Measurements from ENCODE around the gene PRR33.
"Not testable (repeated sequence)": the region's sequence is repeated elsewhere in the genome, so short reads cannot be mapped to it uniquely, and the experiment has no call there.

Gene PRR33

DNA sequence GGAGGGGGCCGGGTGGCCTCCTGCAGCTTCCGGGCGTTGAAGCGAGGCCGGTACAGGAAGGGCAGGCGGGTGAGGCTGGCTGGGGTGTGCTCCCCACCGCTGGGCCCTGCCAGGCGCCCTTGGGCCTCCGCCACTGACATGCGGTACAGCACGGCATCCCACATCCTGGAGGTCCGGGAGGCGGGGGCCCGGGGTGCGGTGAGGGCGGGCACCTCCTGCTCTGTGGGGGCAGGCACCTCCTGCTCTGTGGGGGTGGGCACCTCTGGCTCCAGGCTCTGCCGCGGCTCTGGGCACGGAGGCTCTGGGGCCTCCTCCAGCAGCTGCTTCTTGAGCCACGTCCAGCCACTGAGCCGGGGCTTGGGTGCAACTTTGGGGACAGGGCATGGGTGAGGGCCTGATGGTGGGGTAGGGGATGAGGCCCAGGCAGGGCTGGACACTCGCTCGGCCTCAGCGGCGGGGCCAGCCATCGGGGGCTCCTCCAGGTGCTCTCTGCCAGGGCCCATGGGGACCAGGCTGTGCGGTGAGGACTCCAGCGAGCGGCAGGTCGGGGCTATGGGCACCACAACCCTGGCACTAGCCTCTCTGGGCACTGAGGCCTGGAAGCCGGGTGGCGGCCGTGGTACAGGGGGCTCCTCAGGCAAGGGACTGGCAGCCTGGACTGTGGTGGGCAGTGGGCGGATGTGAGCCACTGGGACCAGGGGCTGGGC is 2.3 kb downstream of the PRR33 start:
- peak; percentile 40 to 55 for DNase-seq (ENCODE audit: low read depth in 2 of 2)

DNA sequence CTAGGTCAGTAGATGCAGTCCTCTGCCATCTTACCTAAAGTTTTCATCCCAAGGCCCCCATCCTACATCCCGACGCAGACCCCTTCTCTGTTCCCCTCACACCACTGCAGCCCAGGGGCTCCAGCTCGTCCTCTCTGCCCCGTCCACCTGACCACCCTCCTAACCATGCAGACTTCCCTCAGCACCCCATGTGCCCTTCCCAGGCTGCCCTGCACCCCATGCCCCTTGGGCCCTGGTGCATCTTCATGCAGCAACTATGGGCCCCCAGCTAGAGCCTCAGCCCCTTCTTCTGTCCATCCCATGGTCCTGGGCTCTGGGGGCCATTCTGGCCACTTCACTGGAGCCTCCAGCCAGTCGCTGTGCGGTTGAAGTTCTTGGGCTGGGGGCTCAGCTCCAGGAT is 2.9 kb downstream of the PRR33 start:
- DNase-seq (ENCODE audit: low read depth in 2 of 2), result no peak

DNA sequence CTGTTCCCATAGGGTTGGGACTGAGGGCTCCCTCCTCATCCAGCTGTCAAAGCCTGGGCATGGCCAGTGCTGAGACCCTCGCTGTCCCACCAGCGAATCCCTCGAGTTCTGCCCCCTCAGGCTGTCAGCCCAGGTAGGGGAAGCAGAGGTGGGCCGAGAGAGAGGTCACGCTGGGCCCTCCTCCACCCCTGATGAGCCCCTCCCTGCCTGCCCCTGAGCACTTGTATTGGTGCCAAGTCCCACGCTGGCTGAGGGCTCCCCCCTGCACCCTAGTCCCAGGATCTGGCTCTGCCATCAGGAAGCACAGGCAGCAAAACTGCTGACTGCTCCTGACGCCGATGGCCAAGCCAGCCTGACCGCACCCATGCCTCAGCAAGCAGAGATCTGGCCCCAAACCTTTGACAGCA is 3.3 kb downstream of the PRR33 start:
- no peak for DNase-seq (ENCODE audit: low read depth in 2 of 2)

DNA sequence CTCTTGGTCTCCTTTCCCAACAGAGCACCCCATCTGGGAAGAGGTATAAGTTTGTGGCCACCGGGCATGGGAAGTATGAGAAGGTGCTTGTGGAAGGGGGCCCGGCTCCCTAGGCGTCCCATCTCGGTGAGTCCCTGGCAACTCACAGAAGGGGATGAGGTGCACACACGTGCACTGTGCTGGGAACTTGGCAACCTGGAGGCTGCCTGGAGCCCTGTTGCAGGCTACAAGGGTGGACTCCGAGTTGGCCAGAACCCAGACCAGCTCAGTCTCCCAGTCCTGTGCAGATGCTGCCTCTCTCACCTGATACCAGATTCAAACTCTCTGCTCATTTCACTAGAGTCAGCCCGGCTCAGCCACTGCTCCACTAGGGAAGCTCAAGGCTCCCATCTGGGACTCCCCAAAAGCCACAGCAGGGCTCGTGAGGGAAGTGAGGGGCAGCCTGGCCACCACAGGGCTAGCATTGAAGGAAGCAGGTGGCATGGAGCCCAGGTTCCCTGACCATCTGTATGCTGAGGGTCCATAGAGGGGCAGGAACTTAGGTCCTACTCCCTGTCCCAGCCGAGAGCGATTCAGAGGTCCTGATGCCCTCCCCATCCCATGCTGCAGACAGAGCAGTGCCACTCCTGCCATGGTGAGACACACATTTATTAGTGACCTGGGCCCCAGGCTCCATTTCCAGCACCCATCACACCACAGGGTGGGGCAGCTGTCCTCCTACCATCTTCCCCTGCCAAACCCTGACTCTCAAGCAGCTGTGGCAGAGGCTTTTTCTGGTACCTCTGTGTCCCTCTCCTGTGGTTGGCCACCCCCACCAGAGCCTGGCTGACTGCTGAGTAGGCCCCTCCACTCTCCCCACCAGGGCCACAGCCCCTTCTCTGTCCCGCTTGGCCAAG is 4.0 kb downstream of the PRR33 start:
- DNase-seq (ENCODE audit: low read depth in 2 of 2), result no peak

DNA sequence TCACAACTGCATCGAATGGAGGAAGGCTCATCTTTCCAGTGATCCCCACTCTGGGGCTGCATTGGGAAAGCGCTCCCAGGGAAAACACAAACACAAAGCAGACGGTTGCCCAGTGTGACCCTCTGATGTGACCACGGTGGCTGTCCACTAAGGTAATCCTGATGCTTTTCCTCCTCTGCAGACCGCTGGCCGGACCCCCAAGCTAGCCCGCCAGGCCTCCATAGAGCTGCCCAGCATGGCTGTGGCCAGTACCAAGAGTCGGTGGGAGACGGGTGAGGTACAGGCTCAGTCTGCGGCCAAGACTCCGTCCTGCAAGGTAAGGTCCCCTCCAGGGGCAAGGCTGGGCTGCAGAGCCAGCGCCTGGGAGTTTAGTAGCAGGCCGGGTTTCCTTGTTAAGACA is 5.1 kb downstream of the PRR33 start:
- not testable (repeated sequence) for DNase-seq (ENCODE audit: low read depth in 2 of 2)

DNA sequence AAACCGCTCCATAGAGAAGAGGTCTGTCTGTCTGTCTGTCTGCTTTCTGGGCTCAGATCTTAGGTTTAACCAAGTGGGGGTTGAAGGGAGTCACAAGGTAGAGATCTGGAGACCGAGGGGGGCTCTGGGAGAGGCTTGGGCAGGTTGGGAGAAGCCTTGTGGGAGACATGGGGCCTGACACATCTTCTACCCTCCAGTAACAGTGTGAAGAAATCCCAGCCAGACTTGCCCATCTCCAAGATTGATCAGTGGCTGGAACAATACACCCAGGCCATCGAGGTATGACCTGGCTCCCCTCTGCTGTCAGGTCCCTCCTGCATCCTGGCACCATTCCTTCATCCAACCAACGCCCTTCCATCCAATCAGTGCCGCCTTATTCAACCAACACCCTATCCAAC is 7.4 kb downstream of the PRR33 start:
- no peak for DNase-seq (ENCODE audit: low read depth in 2 of 2)

DNA sequence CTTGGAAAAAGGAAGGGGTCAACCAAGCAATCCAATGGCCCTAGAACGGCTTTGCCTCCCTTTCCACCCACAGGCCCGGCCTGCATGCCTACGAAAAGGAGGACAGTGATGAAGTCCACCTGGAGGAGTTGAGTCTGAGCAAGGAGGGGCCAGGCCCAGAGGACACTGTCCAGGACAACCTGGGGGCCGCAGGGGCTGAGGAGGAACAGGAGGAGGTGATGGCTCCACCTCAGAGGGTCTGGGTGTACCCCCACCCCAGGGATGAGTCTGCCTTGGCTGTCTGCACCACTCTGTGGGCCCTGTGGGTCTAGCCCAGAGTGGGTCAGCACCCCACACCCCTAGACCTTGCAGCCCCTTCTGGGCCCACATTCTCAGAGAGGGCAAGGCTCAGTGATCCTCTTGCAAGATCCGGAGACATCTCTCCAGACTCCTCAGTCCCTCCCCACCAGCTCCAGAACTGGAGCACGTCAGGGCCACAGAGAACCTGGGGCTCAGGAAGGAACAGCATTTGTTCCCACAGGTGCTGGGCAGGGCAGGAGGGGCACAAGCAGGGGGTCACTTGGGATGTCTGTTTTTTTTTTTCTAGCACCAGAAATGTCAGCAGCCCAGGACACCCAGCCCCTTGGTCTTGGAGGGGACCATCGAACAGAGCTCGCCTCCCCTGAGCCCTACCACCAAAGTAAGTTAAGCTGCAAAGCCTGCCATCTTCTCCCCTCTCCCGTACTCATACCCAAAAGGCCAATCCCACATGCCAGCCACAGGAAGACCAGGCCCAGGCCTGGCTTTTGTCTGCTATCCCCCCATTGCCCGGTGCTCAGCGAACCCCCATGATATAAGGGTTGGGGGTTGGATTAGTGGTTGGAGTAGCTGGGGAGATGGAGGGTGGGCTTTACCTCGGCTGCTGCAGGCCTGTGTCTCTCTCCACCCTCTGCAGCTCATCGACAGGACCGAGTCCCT is 8.1 kb downstream of the PRR33 start:
- no peak for DNase-seq (ENCODE audit: low read depth in 2 of 2)

DNA sequence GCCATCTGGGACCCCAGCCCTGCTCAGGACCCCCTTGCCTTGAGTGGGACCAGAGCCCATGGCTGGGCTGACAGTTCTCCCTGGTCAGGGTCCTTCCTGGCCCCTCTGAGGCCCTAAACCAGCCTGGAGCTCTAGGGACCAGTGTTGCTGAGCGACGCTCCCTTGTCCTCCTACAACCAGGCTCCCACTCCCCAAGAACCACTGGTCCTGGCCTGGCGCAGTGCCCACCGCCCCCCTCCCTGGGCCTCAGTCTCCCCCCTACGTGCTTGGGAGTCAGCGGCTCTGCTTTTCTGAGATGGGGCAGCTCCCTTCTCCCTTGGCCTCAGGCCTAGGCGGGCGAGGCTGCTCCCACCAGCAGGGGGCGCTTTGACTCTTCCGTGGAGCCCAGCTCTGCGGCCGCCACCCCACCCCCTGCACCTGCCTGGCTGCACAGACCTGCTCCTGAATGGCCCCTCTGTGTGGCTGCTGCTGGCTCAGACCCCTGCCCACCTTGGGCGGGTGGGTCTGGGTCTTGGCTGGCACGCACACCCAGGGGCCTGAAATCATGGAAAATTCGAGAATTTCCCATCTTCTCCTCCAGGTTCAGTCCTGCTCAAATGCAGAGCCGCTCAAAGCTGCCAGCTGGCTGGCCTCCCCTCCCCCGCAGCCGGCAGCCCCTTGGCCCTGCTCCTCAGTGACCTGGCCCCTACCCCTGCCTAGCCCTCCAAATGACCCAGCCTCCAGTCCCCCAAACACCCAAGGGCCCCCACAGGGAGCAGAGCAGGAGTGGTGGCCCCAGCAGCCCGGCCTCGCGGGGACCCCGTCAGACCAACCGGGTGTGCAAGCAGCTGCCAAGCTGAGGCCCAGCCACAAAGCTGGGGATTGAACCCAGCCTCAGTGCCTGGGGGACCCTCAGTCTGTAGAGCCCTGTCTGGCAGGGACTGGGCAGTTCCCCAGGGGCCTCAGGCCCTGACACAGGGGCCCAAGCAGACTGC is 9.1 kb downstream of the PRR33 start:
- DNase-seq (ENCODE audit: low read depth in 2 of 2), result peak; percentile 81 to 85

DNA sequence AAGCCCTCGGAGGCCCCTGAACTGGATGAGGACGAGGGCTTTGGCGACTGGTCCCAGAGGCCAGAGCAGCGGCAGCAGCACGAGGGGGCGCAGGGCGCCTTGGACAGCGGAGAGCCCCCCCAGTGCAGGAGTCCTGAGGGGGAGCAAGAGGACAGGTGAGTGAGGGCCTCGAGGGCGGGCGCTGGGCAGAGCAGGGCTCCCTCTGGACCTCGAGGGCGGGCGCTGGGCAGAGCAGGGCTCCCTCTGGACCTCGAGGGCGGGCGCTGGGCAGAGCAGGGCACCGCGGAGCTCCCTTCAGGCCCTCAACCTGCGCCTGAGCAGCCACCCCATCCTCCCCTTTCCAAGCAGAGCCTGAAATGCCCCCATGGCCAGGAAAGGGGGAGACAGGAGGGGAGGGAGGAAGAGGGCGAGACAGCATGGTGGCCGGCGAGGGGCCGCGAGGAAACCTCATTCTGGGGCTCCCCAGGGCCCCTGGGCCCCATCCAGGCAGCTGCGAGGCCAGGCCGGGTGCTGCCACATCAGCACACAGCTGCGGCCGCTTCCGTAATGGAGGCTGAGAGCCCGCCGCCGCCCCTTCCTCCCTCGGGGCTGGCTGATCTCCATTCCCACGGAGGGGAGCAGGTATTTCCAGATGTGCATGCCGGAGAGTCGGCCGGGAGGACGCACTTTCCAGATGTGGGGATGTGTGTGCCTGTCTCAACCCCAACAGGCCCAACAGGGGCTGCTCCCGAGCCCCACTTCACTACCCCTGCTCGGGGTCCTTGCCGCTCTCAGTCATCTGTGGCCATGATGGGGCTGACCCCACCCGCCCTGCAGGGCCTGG is 10.0 kb downstream of the PRR33 start:
- no peak for DNase-seq (ENCODE audit: low read depth in 2 of 2)

DNA sequence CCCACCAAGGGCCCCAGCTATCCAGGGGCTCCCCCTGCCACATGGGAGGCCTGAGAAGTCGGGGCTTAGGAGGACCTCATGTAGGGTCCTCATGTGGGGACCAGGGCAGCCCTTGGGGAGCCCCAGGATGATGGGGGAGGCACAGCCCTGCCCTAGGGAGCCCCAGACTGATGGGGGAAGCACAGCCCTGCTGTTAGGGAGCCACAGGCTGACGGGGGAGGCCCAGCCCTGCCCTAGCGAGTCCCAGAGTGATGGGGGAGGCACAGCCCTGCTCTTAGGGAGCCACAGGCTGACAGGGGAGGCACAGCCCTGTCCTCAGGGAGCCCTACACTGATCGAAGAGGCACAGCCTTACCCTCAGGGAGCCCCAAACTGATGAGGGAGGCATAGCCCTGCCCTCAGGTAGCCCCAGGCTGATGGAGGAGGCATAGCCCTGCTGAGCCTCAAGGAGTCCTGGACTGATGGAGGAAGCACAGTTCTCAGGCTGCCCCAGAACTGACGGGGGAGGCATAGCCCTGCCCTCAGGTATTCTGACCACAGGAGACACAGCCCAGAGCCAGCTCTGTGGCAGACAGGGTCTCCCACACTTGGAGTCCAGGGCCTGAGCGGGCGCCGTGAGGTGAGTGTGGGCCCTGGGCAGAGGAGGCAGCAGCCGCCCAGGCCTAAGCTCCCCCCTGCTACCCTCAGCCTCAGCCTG is 10.8 kb downstream of the PRR33 start:
- DNase-seq (ENCODE audit: low read depth in 2 of 2), result no peak

DNA sequence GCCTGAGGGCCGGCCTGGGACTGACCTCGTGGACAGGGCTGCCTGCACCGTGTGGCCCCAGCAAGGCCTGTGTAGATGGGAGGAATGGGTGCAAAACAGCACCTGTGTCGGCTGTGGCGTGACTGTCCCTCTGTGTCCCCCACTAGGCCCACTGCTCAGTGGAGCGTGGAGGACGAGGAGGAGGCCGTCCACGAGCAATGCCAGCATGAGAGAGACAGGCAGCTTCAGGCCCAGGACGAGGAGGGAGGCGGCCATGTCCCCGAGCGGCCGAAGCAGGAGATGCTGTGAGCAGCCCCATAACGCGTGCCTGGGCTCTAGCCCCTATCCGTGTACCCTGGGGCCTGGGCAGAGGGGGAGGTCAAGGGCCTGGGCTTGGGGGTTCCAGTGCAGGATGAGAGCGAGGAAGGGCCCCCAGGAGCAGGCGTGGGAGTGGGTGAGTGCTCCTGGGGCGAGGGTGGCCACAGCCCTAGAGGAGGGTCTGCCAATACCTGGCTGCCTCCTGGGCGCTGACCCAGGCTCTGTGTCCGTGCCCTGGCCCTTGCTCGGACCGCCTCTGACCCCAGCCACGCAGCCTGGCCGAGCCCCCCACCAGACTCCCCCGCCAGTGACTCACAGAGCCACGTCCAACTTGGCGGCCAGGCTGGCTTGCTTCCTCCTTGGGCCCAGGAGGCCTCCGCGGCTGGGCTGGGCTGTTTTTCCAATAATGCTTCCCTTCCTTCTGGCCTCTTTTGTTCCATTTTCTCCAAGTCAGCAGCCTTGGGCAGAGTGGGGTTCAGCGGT is 11.6 kb downstream of the PRR33 start:
- DNase-seq (ENCODE audit: low read depth in 2 of 2), result no peak

DNA sequence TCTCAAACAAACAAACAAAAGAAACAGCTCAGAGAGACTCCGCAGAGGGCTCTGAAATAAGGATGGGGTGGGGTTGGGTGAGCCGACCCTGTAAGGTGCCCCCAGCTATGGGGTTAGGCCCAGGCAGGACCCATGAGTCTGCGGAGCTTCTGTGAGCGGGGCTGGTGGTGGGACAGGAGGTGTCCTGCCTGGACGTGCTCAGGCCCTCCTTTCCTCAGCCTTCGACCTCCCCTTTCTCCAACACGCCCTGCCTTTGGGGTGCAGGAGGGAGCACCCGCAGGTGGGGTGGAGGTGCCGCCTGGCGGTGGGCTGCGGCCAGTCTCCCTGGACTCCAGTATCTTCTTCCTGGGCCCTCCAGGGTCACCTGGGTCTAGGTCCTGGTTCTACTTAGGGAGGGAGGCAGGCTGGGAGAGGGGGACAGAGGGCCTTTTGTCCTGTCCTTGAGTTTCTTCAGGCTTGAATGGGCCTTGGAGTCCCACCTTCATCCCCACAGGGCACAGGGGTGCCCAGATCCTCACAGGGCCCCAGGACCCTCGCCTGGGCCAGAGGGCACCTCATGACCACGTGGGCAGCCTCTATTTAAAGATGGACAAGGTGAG is 12.3 kb downstream of the PRR33 start:
- DNase-seq (ENCODE audit: low read depth in 2 of 2), result no peak

DNA sequence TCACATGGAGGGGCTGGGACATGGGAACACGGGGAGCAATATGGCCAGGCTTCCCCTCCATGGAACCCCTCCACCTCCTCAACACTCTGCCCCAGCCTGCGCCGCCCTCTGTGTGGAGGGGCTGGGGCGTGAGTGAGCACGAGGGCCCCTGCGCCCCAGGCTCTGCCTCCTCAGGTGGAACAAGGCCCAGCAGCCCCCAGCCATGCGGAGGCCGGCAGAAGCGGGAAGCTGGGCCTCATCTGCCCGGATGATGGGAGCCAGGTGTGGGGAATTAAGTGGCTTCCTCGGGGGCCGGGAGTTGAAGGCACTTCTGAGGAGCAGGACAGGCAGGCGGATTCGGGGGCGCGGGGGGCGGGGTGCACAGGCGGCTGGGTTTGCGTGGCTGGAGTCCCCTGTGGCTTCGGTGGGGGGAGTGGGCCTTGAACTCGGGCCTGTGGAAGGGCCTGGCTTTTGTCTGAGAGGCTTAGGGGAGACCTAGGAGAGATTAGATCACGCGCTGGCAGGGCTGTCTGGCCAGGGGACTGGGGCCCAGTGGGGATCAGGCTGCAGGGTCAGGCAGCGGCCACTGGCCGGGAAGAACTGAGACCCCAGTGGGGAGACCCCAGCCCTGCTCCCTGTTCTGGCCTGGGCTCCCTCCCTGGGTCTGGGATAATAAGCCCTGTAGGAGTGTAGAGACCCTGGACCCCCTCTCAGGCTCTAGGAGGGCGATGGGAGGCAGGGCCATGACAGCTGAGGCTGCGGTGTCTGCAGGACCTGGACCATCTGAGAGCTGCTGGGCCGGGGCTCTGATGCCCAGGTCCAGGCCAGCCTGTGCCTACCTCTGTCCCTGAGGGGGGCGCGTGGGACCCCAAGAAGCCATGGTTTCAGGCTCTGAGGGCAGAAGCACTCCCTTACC is 13.3 kb downstream of the PRR33 start:
- DNase-seq (ENCODE audit: low read depth in 2 of 2), result no peak

DNA sequence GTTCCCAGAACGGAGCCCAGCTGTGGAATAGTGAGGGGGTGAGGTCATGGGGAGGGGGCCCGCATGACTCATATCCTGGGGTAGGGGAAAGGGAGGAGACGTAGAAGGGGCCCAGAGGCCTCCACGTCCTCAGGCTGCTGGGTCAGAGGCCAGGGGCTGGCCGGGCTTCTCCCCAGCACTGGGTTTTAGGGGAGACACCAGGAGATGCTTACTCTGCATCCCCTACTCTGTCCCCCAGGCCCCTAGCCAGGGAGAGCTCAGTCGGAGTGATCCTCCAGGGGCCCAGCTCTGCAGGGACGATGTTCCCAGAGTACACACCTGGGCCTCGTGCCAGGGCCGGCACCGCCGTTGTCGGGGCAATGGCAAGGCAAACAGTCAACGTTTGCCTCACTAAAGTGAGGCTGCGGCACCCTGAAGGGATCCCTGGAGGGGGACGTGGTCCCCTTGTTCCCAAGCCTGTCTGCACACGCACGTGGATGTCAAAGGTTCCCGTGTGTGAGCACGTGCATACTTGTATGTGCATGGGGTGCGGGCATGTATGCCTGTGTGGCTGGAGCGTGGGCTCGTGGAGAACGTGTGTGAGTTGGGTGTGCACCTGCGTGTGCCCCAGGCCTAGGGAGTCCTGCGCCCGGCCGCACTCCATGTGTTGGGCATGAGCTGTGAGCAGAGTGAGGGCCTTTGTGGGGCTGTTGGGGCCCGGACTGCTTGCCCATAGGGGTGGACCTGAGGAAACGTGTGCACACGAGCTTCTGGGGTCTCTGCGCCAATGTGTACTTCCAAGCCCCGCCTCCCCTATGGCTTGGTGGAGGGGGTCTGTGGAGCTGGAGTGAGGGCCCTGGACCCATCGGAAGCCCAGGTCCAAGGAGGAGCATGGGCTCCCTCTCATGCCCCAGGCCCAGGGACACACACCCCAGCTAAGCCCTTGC is 14.2 kb downstream of the PRR33 start:
- DNase-seq (ENCODE audit: low read depth in 2 of 2), result no peak

DNA sequence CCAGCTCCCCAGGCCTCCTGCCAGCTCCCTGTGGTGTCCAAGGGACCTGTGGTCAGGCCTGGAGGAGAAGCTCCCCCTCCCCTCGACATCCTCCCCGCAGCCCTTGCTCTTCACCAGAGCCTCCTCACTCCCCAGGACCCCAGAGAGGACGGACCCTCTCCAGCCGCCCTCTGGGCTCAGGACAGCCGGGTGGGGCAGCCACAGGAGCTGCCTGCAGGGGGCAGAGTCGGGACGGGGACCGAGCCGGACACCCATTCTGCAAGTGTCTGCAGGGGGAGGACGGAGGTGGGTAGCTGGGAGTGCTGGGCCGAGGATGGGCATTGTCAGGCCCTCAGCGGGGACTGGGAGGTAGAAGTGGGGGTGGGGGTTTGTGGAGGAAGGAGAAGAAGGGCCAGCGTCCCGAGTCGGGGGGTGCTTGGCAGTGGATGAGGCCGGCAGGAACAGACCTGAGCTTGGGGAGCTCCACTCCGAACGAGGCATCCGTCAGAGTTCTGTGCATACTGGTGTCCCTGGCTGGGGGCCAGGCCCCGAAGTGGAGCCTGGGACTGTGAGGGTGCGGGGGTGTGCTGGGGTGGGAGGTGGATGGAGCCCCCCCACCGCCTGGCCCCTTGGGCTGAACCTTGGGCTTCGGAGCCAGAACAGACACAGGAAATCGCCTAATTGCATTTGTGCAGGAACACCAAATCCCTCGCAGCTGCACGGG is 15.2 kb downstream of the PRR33 start:
- DNase-seq (ENCODE audit: low read depth in 2 of 2), result no peak

Measured in stimulated activated CD4-positive, alpha-beta T cell treated with anti-CD3 and anti-CD28 coated beads, Interleukin-1b, Interleukin-23, amount 100 ng/mL, for 4 hours (primary cell).